ENCODE results near the gene KCNIP3.
"Not testable (repeated sequence)": the region's sequence is repeated elsewhere in the genome, so short reads cannot be mapped to it uniquely, and the experiment has no call there.

Gene KCNIP3

DNA sequence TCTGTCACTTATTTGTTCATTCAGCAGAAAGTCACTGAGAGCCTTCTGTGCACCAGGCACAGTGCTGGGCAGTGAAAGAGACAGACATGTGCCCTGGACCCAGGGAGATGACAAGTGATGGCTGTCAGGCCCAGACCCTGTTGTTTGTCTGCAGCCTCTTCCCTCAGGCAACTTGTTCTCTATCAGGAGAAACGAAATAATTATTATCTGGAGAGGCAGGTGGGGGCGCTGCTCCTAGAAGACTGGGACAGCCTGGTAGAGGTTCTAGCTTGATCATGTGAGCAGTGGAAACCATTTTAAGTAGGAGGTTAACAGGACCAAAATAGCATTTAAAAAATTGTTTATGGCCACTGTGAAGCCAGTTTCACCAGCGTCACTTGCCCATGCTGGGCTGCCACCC is 107.5 kb downstream of the KCNIP3 start:
- DNase-seq: not testable (repeated sequence)

DNA sequence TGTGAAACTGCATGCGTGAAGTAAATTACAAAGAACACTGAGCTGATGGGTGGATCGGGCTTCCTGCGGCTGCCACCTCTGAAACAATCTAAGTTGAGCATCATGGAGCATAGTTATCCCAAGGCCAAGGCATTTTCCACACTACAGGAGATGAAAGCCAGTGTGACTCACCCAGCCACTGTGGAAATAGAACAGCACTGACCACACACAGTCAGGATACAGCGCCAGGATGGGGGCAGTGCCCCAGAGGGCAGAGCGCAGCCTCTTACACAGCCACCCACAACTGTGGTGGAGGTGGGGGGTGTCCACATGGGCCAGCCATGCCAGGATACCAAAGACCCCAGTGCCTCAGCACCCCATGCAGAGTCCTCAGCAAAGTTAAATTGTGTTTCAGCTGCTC is 114.1 kb downstream of the KCNIP3 start:
- not testable (repeated sequence) for H4K8ac ChIP-seq (ENCODE audit: low read length); H3K18ac ChIP-seq (ENCODE audit: low read depth in 1 of 2, low read length in 2 of 2); H3K23ac ChIP-seq (ENCODE audit: low read length in 2 of 2); H2AFZ ChIP-seq (ENCODE audit: low read depth, low read length); H3K9ac ChIP-seq (ENCODE audit: low read length); H2BK12ac ChIP-seq (ENCODE audit: low read length in 2 of 2); H3K9me3 ChIP-seq (ENCODE audit: control insufficient read depth, low read length); H3K27me3 ChIP-seq (ENCODE audit: control insufficient read depth in 1 of 2, insufficient read depth in 1 of 2, low read length in 2 of 2); H3K27ac ChIP-seq (ENCODE audit: low read length, poor library complexity, severe bottlenecking); H3K4me2 ChIP-seq (ENCODE audit: low read length, poor library complexity, severe bottlenecking); H3K79me1 ChIP-seq (replicated peaks; ENCODE audit: low read length, poor library complexity, severe bottlenecking); H4K91ac ChIP-seq (ENCODE audit: low read length); H3K4me1 ChIP-seq (ENCODE audit: control insufficient read depth, insufficient read depth, low read depth, low read length); H2BK15ac ChIP-seq (ENCODE audit: low read depth, poor library complexity, severe bottlenecking); H2BK5ac ChIP-seq (ENCODE audit: low read depth, low read length, poor library complexity, severe bottlenecking); H3K14ac ChIP-seq (ENCODE audit: low read length in 2 of 2); H3K4me3 ChIP-seq (ENCODE audit: insufficient read depth in 1 of 2, low read depth in 1 of 2, low read length in 2 of 2); H3K4ac ChIP-seq (ENCODE audit: low read depth in 1 of 2, low read length in 2 of 2); H2BK120ac ChIP-seq (ENCODE audit: low read depth, low read length)
- Histone ChIP-seq H2AK5ac (ENCODE audit: low read length, severe bottlenecking) (peak overlapping the region; percentile 55), H3K36me3 (ENCODE audit: control insufficient read depth in 1 of 2, insufficient read depth in 2 of 2, low read depth in 1 of 2, low read length in 2 of 2) (peaks cover 21 to 39% of the 10 kb centered on the region in 2 experiments)
- 100% methylated on average over 3 of the region's 5 CpGs for WGBS
- peak; percentile 19 for DNase-seq

More for the DNA sequence above, 107.5 kb downstream of the KCNIP3 start:
- not testable (repeated sequence) for H2BK15ac ChIP-seq (ENCODE audit: low read depth, poor library complexity, severe bottlenecking); H2BK120ac ChIP-seq (ENCODE audit: low read depth, low read length); H3K27me3 ChIP-seq (ENCODE audit: control insufficient read depth in 1 of 2, insufficient read depth in 1 of 2, low read length in 2 of 2); H3K27ac ChIP-seq (ENCODE audit: low read length, poor library complexity, severe bottlenecking); H2AFZ ChIP-seq (ENCODE audit: low read depth, low read length); H4K8ac ChIP-seq (ENCODE audit: low read length); H3K4me2 ChIP-seq (ENCODE audit: low read length, poor library complexity, severe bottlenecking); H3K9ac ChIP-seq (ENCODE audit: low read length); H2BK12ac ChIP-seq (ENCODE audit: low read length in 2 of 2); H2AK5ac ChIP-seq (ENCODE audit: low read length, severe bottlenecking); H3K18ac ChIP-seq (ENCODE audit: low read depth in 1 of 2, low read length in 2 of 2); H3K4me3 ChIP-seq (ENCODE audit: insufficient read depth in 1 of 2, low read depth in 1 of 2, low read length in 2 of 2); H3K23ac ChIP-seq (ENCODE audit: low read length in 2 of 2); H4K91ac ChIP-seq (ENCODE audit: low read length); H2BK5ac ChIP-seq (ENCODE audit: low read depth, low read length, poor library complexity, severe bottlenecking); H3K9me3 ChIP-seq (ENCODE audit: control insufficient read depth, low read length); H3K14ac ChIP-seq (ENCODE audit: low read length in 2 of 2); H3K4ac ChIP-seq (ENCODE audit: low read depth in 1 of 2, low read length in 2 of 2)
- H3K36me3 ChIP-seq (ENCODE audit: control insufficient read depth in 1 of 2, insufficient read depth in 2 of 2, low read depth in 1 of 2, low read length in 2 of 2): peaks cover 8 to 21% of the 10 kb centered on the region in 2 experiments
- 87% methylated on average over 3 of the region's 3 CpGs for WGBS
- H3K79me1 ChIP-seq (replicated peaks; ENCODE audit: low read length, poor library complexity, severe bottlenecking): peaks cover 23% of the 10 kb centered on the region
- peaks cover 16% of the 10 kb centered on the region for H3K4me1 ChIP-seq (ENCODE audit: control insufficient read depth, insufficient read depth, low read depth, low read length)

DNA sequence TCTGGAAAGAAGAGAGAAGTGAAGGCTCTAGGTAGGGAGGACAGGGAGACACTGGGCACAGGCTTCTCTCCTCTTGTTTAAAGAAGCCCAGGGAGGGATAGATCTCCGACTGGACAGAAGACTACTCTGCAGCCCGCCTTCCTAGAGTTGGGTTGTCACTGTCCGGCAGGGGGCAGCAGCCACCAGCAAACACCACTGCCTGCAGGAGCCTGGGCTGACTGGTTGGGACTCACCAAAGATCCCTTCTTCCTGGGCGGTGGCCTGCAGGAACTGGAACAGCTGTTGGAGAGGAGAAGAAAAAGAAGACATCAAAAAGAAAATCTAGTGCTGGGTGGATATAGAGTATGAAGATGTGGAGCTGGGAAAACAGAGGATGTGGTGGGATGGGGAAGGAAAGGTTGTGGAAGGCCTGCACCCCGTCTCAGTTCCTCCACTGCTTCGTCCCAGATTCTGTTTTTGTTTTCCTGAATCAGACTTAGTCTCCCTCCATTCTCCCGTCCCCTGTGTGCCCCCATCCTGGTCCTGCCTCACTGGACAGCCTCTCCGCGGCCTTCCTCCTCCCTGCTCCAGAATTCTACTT is 117.0 kb downstream of the KCNIP3 start:
- H4K8ac ChIP-seq (ENCODE audit: low read length); H3K14ac ChIP-seq (ENCODE audit: low read length in 2 of 2); H3K27ac ChIP-seq (ENCODE audit: low read length, poor library complexity, severe bottlenecking); H2BK12ac ChIP-seq (ENCODE audit: low read length in 2 of 2); H2AFZ ChIP-seq (ENCODE audit: low read depth, low read length); H3K9ac ChIP-seq (ENCODE audit: low read length); H2BK15ac ChIP-seq (ENCODE audit: low read depth, poor library complexity, severe bottlenecking); H3K23ac ChIP-seq (ENCODE audit: low read length in 2 of 2); H3K79me1 ChIP-seq (replicated peaks; ENCODE audit: low read length, poor library complexity, severe bottlenecking); H3K4ac ChIP-seq (ENCODE audit: low read depth in 1 of 2, low read length in 2 of 2); H3K18ac ChIP-seq (ENCODE audit: low read depth in 1 of 2, low read length in 2 of 2); H3K27me3 ChIP-seq (ENCODE audit: control insufficient read depth in 1 of 2, insufficient read depth in 1 of 2, low read length in 2 of 2); H2AK5ac ChIP-seq (ENCODE audit: low read length, severe bottlenecking); H4K91ac ChIP-seq (ENCODE audit: low read length); H2BK120ac ChIP-seq (ENCODE audit: low read depth, low read length); H3K4me2 ChIP-seq (ENCODE audit: low read length, poor library complexity, severe bottlenecking); H2BK5ac ChIP-seq (ENCODE audit: low read depth, low read length, poor library complexity, severe bottlenecking); H3K4me1 ChIP-seq (ENCODE audit: control insufficient read depth, insufficient read depth, low read depth, low read length); H3K9me3 ChIP-seq (ENCODE audit: control insufficient read depth, low read length); H3K4me3 ChIP-seq (ENCODE audit: insufficient read depth in 1 of 2, low read depth in 1 of 2, low read length in 2 of 2): not testable (repeated sequence)
- WGBS: 45% methylated on average over 7 of the region's 9 CpGs
- H3K36me3 ChIP-seq (ENCODE audit: control insufficient read depth in 1 of 2, insufficient read depth in 2 of 2, low read depth in 1 of 2, low read length in 2 of 2): peaks cover 2 to 35% of the 10 kb centered on the region in 2 experiments
- peak; percentile 66 for DNase-seq

DNA sequence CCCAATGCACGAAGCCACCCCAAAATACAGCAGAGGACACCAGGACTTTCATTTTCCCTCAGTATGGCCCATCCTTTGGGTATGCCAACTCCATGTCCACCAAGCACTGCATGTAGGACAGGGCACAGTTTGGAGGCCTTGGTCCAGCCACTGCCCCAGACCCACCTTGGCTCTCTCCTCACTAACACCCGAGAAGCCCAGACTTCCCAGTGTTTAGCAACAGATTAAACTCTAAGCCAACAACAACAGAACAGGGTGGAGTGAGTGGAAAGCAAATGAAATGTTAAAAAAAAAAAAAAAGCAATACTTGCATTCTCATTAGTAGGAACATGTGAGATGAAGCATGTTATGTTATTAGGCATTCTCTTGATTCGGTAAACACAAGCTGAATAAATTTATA is 118.0 kb downstream of the KCNIP3 start:
- H3K27me3 ChIP-seq (ENCODE audit: control insufficient read depth in 1 of 2, insufficient read depth in 1 of 2, low read length in 2 of 2); H4K8ac ChIP-seq (ENCODE audit: low read length); H3K9me3 ChIP-seq (ENCODE audit: control insufficient read depth, low read length); H3K27ac ChIP-seq (ENCODE audit: low read length, poor library complexity, severe bottlenecking); H3K9ac ChIP-seq (ENCODE audit: low read length); H2AFZ ChIP-seq (ENCODE audit: low read depth, low read length); H2AK5ac ChIP-seq (ENCODE audit: low read length, severe bottlenecking); H2BK12ac ChIP-seq (ENCODE audit: low read length in 2 of 2); H3K4me2 ChIP-seq (ENCODE audit: low read length, poor library complexity, severe bottlenecking); H3K4ac ChIP-seq (ENCODE audit: low read depth in 1 of 2, low read length in 2 of 2); H2BK15ac ChIP-seq (ENCODE audit: low read depth, poor library complexity, severe bottlenecking); H4K91ac ChIP-seq (ENCODE audit: low read length); H3K23ac ChIP-seq (ENCODE audit: low read length in 2 of 2); H3K79me1 ChIP-seq (replicated peaks; ENCODE audit: low read length, poor library complexity, severe bottlenecking); H2BK5ac ChIP-seq (ENCODE audit: low read depth, low read length, poor library complexity, severe bottlenecking); H3K18ac ChIP-seq (ENCODE audit: low read depth in 1 of 2, low read length in 2 of 2); H2BK120ac ChIP-seq (ENCODE audit: low read depth, low read length); H3K14ac ChIP-seq (ENCODE audit: low read length in 2 of 2); H3K4me3 ChIP-seq (ENCODE audit: insufficient read depth in 1 of 2, low read depth in 1 of 2, low read length in 2 of 2); H3K4me1 ChIP-seq (ENCODE audit: control insufficient read depth, insufficient read depth, low read depth, low read length); DNase-seq: not testable (repeated sequence)
- WGBS: 96% methylated on average over 2 of the region's 3 CpGs
- peaks cover 0 to 34% of the 10 kb centered on the region in 2 experiments for H3K36me3 ChIP-seq (ENCODE audit: control insufficient read depth in 1 of 2, insufficient read depth in 2 of 2, low read depth in 1 of 2, low read length in 2 of 2)
